GM18507 (cell line): Measurements from ENCODE around the gene PCBD2.
"Not testable (repeated sequence)": the region's sequence is repeated elsewhere in the genome, so short reads cannot be mapped to it uniquely, and the experiment has no call there.

ENCODE experiments used
- DNase-seq: peaks from one replicate; pipeline ENCODE4 v3.0.0; 2011; ENCODE audit warnings: low read depth; ENCODE audit not compliant: insufficient read length; ENCODE audit errors: extremely low spot score
- FAIRE-seq: peaks from 2 replicates; lab custom pipeline; 2011; peaks lifted over from hg19 to GRCh38; lab: Jason Lieb, UNC

PCBD2 gene

DNA sequence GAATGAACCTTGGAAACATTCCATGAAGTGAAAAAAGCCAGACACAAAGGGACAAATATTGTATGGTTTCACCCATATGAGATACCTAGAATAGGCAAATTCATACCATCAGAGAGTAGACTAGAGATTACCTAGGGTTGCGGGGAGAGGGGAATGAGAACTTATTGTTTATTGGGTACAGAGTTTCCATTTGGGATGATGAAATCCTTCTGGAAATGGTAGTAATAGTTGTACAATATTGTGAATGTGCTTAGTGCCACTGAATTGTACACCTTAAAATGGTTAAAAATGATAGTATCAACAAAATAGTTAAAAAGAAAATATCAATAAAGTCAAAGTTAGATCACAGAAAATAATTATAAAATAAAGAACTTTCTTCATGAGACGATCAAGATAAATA lies 88.2 kb downstream of the PCBD2 start:
- DNase-seq (no peak), FAIRE-seq (no peak)

DNA sequence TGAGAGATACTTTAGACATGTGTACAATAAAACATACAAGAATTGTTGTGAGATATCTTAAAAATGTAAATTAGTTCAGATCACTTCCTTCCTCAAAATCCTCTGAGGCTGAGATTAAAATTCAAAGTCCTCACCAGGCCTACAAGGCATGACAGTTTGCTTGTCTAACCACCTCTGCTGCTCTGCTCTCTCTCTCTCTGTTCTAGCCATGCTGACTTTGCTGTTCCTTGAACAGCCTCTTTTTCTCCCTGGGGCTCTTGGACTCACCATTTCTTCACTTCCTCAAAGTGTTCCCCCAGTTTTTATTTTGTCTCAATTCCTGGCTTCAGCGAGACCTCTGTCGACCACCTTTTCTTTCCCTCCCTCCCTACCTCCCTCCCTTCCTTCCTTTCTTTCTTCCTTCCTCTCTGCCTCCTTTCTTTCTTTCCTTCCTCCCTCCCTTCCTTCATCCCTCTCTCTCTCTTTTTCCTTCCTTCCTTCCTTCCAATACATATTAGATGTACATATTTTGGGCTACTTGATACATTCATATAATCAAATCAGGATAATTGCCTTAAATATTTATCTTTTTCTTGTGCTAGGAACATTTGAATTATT lies 89.7 kb downstream of the PCBD2 start:
- FAIRE-seq (no peak), DNase-seq (no peak)

DNA sequence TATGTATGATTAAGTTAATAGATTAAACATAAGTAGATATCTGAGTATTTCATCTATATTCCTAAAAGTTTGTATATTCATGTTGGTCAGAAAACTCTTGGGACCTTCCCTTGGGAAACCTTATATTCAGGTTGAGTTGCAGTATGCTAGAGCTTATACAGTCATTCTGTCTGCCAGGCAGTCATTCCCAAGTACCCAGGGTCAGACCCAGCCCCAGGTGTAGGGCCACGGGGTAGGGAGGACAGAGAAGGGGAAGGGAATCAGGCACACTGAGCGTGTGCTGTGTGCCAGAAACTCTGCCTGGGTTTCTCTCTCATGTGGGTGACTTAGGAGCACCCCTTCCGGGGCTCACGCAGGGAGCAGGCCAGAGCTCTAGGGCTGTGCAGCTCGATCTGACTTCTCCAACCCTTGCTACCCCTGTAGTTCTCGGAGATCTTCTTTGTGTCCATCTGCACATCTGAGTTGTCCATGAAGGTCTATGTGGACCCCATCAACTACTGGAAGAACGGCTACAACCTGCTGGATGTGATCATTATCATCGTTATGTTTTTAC lies 91.0 kb downstream of the PCBD2 start:
- FAIRE-seq = no peak

DNA sequence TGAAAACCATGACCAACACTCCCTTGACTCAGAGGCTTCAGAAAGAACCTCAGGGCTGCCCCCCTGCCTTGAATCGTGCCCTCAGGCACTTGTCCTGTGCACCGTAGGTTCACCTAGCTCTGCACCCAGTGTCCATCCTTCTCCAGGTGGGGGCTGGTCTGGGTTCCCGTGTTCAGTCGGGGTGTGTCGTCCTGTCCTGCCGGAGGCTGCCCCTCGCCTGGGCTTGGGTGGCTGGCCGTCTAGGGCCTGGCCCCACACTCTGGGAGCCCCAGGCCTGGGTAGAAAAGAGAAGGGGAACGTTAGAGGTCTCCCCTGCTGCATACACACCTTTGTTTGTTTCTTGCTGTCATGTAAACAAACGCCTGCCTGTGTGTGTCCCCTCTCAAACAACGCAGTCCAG lies 92.1 kb downstream of the PCBD2 start:
- no peak for DNase-seq
- FAIRE-seq = no peak

More for the DNA sequence above, 91.0 kb downstream of the PCBD2 start:
- no peak for DNase-seq

DNA sequence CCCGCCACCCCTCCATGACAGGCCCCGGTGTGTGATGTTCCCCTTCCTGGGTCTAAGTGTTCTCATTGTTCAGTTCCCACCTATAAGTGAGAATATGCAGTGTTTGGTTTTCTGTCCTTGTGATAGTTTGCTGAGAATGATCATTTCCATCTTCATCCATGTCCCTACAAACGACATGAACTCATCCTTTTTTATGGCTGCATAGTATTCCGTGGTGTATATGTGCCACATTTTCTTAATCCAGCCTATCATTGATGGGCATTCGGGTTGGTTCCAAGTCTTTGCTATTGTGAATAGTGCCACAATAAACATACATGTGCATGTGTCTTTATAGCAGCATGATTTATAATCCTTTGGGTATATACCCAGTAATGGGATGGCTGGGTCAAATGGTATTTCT lies 93.1 kb downstream of the PCBD2 start:
- FAIRE-seq, DNase-seq: not testable (repeated sequence)

DNA sequence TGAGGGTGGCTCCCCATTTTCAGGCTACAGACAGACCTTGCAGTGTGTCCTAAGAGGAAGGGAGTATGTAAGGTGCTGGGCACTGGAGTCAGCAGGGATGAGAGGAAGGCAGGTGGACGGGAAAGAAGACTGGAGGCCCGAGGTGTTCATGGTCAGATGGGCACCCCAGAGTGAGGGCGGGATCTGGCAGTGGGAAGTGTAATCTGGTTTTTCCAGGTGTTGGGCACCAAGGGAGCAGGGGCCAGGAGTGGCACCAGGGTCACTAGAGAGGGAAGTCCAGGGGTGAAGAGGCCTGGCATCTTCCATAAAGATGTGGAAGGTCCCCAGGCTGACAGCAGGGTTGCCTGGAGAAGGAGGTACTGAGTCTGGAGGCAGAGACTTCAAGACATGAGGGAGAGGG lies 99.4 kb downstream of the PCBD2 start:
- DNase-seq (no peak), FAIRE-seq (no peak)

DNA sequence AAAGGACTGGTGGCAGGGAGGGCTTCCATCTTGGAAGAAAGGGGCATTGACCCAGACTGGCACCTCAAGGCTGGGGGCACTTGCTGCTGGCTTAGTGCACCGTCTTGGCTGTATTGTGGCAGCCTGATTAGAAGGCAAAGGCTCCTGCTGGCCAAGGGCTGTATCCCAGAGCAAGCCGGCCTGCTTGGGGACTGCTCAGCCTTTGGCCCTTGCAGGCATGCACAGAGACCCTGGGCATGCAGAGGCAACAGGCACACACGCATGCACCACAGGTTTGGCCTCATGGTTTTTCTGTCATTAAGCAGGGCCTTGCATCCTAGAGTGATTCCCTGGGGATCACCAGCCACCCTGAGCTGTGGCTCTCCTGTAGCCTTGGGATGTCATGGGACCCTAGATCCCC lies 100.1 kb downstream of the PCBD2 start:
- FAIRE-seq = no peak
- no peak for DNase-seq

DNA sequence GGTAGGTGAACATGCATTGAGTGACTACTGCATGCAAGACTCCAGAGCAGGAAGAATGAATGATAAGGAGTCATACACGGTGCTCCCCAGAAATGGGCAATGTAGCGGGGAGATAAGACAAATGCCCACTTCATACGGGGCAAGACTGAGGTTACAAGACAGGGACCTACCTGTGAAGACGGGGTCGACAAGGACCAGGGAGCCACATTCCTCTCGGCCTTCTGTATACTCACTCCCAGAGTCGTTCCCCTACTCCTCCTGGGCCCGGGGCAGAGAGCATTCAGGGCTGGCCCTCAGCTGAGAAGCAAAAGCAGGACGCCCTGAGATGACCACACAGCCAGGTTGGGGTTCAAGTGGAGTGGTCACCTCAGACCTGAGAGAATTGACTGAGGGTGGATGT lies 102.4 kb downstream of the PCBD2 start:
- FAIRE-seq = no peak

DNA sequence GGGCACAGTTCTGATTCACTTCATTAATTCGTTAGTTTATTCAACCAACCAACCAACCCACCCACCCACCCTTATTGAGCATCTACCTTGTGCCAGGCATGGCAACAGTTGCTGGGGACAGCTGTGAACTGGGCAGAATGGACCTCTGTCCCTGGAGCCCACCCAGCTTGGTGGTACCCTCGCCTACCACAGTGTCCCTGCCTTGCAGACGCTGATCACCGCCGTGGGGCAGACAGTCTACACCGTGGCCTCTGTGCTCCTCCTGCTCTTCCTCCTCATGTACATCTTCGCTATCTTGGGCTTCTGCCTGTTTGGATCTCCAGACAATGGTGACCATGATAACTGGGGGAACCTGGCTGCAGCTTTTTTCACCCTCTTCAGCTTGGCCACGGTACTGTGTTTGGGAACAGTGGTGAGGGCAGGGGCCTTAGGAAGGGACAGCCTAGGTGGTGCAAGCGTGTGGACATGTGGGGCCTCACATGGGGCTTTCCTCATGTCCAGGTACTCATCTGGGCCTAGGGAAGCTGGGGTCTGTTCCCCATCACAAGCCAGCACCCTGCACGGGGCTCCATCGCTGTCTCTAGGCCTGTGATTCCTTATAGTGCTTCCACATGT lies 102.9 kb downstream of the PCBD2 start:
- DNase-seq (no peak), FAIRE-seq (no peak)

More for the DNA sequence above, 102.4 kb downstream of the PCBD2 start:
- no peak for DNase-seq

DNA sequence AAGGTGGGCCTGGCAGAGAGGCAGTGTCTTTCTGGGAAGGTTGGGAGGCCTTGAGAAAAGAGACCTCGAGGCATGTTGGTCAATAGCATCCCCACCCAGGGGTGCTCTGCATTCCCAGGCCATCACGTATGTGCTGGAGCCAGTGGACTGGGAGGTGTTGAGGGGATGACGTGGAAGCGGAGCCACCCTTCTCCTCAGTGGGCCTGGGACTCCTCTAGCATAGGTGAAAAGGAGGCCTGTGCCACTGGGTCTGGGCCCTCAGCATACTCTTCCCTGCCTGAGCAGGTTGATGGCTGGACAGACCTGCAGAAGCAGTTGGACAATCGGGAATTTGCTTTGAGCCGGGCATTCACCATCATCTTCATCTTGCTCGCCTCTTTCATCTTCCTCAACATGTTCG lies 103.6 kb downstream of the PCBD2 start:
- no peak for FAIRE-seq
- DNase-seq = no peak

DNA sequence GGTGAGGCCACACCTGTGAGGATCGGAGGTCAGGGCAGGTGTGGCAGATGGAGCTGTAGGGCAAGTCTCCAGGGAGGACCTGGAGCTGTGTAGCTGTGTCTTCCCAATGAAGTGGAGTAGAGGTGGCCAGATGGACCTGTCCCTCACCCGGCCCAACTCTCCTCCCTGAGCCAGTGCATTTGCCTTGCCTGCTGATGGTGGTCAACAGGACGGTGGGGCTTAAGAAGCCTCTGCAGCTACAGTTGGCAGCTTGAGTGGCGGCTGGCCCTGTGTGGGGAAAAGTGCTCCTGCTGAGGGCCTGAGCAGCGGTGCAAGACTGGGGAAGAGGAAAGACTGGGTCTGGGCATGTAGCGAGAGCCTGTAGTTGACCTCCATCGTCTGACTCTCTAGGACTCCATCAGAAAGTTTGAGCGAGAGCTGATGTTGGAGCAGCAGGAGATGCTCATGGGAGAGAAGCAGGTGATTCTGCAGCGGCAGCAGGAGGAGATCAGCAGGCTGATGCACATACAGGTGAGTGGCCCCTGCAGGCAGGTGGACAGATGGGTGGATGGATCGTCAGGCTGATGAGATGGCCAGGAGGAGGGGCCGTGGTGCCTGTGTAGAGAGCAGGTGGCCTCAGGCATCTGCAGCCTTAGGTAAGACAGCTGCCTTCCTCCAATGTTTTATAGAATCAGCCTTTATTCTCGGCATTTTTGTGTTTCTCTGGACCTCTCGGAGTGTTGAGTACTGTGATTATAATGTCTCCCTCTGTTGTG lies 104.2 kb downstream of the PCBD2 start:
- no peak for DNase-seq
- FAIRE-seq = no peak

DNA sequence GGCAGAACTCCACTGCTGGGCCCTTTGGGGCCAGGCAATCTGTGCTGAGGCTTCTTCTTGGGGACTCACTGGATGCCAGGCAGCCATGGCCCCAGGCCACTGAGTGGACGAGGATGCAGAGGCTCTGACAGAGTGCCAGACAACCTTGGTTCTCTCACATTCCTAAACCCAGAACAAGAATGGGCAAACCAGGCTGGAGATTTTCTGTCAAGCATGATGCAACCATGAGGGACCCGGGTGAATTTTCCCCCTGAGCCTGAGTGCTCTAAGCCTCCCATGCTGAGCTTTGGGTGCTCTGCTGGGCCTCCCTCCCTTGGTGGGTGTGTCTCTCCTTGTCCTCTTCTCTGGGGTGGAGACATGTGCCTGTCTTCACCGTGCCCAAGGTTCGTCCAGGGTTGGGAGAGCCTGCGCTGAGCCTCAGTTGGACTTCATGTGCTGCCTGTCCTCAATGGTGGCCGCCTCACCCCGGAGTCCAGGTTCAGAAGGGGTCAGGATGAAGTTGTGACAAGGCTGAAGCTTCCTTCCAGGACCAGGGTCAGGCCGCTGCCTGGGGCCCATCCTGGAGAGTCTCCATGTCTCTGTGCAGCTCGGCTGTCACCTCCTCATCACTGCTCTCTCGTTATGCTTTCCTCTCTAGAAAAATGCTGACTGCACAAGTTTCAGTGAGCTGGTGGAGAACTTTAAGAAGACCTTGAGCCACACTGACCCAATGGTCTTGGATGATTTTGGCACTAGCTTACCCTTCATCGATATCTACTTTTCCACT lies 105.0 kb downstream of the PCBD2 start:
- FAIRE-seq (no peak), DNase-seq (no peak)

DNA sequence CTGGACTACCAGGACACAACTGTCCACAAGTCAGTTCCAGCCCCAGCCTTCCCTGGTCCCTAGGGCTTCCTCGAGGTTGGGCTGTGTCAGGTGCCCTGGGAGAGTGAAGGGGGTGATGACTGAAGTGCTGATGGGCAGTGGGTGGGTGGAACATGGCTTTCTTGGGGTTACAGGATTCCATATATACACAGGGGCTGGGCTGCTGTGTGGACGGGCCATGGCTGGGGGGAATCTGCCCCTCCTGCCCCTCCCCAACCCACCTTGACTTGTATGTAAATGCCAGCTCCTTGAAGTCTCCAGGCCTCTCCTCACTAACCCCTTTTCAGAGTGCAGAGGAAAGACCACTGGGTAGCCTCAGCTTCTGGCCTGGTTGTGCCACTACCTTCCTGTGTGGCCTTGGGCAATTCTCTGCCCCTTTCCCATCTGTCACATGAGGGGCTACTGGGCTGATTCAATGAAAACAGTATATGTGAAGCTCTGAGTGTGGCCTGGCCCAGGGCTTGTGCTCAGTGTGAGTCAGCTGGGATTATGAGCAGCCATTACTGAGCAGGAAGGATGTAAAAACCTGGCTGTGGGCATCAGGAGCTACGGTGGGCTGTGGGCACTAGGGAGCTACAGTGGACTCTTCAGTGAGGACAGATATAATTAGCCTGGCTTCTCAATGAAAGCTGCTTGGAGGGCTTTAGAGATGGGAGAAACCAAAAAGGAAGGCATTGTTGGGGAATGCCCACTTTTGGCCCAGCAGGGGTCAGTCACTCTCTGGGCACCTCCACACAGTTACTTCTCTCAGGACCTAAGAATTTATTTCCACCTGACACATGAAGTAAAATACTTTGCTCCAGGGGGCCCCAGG lies 105.8 kb downstream of the PCBD2 start:
- no peak for FAIRE-seq
- no peak for DNase-seq

DNA sequence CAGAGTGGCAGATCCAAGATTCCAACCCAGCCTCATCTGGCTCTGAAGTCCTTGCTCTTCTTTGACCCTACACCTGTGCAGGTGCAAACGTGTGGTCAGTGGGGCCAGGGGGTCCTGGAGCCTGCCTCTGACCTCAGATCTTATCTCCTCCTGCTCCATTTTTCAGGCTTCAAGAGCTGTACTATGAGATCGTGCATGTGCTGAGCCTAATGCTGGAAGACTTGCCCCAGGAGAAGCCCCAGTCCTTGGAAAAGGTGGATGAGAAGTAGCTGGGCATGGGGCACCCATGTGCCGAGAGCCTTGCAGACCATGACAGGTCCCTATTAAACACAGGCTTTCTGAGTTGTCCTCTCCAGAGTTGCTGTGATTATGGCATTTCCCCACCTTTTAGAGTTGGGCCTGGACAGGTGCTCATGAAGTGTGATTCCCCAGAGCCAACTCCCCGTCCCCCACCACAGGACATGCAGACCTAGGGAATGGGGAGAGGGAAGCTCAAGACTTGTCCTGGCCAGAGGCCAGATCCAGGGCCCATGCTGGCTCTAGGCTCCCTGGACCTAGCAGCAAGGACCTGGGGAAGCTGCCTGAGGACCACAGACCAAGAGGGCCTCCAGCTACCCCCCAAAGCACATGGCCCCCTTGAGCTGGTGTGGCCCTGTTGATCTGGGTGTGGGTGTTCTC lies 106.6 kb downstream of the PCBD2 start:
- FAIRE-seq (no peak), DNase-seq (no peak)

DNA sequence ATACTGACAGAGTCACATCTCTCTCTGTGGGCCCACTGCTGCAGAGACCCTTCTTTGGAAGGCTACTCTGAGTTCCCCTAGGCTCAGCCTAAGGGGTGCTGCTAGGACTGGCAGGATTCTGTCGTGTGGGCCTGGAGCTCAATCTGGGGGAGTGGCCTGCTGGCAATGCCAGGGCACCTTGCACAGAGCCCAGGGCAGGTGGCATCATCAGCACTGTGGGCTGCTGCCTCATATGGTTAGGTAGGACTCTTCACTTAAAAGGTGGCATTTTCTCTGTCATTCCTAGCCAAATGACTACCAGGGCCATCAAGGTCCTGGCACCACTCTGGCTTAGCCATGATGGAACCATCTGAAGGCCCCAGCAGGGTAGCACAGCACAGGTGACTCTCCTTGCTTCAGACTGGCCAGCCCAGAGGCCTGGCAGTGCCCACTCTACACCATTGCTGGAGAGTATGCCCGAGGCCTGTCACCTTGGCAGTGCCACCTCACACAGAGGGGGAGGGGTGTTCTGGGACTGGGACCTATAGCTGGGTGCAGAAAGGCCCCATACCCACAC lies 107.2 kb downstream of the PCBD2 start:
- FAIRE-seq (no peak), DNase-seq (no peak)
